ENCODE data around the gene PLEKHO1.

GRCh38 chr1:150138044-150138443 is 11.7 kb upstream of the PLEKHO1 start:
- no peak for TF ChIP-seq NFE2L2 (IDR thresholded peaks at IDR 0.05; ENCODE audit: low read depth, low read length)
- TF ChIP-seq RCOR1 (IDR thresholded peaks at IDR 0.05; ENCODE audit: insufficient replicate concordance, low read length), result no peak
- TF ChIP-seq POLR2A (IDR thresholded peaks at IDR 0.05; ENCODE audit: low read depth, low read length), result no peak
- TF ChIP-seq CTCF (conservative IDR thresholded peaks at IDR 0.05; ENCODE audit: low read depth, low read length), result no peak
- TF ChIP-seq SMC3 (IDR thresholded peaks at IDR 0.05; ENCODE audit: low read depth, low read length), result no peak
- TF ChIP-seq ELK1 (IDR thresholded peaks at IDR 0.05; ENCODE audit: borderline replicate concordance, low read depth, low read length), result no peak
- no peak for TF ChIP-seq RAD21 (IDR thresholded peaks at IDR 0.05; ENCODE audit: low read length)
- no peak for TF ChIP-seq CEBPB (IDR thresholded peaks at IDR 0.05; ENCODE audit: low read depth, low read length)
- TF ChIP-seq USF2 (IDR thresholded peaks at IDR 0.05; ENCODE audit: low read depth, low read length), result no peak
- no peak for TF ChIP-seq RFX5 (IDR thresholded peaks at IDR 0.05; ENCODE audit: low read depth, low read length)
- no peak for TF ChIP-seq MAFK (IDR thresholded peaks at IDR 0.05; ENCODE audit: low read depth, low read length)
- TF ChIP-seq MAZ (IDR thresholded peaks at IDR 0.05; ENCODE audit: borderline replicate concordance, low read depth, low read length), result no peak
- no peak for TF ChIP-seq MXI1 (IDR thresholded peaks at IDR 0.05; ENCODE audit: borderline replicate concordance, low read depth, low read length)
